Measurements from ENCODE around the gene SUSD1.
"Not testable (repeated sequence)": the region's sequence is repeated elsewhere in the genome, so short reads cannot be mapped to it uniquely, and the experiment has no call there.

SUSD1 gene

GRCh38 chr9:112174965-112175795 lies at the start of gene SUSD1:
Gene SUSD1, minus strand, starts transcription at chr9:112175297. Its CDS starts 62 bp downstream, at chr9:112175235.
- peak; percentile 67 for DNase-seq (ENCODE audit: low spot score)

DNA sequence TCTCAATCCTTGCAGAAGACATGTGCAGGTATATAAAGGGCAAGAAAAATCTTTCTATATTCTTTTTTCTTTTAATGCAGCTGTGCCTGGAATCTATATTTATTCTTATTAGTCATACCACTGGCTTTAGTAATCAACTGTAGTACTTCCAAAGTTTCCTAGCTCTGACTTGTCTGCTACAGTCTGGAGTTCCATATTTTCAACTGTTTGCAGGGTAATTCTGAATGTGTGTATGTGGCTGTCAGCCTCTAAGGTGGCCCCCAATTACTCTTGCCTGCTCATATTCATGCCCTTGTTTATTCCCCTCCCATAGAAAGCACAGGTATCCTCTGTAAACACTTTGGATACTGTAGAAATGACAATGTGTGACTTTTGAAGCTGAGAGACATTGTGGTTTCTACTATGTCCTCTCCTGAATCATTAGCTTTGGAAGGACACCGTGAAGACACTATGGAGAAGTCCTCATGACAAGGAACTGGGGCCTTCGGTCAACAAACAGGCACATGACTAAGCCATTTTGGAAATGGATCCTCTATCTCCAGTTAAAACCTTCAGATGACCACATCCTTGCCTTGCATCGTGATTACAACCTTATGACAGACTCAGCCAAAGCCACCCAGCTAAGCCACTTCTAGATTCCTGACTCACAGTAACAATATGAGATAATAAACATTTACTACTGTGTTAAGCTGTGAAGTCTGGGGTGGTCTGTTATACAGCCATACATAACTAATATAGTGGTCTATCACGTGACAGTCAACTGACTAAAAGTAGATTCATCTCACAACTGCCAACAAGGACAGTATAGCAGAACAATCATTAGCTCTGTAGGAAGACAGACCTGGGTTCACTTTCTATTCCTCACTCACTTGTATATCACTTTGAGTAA lies 49.5 kb upstream of the SUSD1 start:
- peak; percentile 34 for DNase-seq (ENCODE audit: low spot score)

DNA sequence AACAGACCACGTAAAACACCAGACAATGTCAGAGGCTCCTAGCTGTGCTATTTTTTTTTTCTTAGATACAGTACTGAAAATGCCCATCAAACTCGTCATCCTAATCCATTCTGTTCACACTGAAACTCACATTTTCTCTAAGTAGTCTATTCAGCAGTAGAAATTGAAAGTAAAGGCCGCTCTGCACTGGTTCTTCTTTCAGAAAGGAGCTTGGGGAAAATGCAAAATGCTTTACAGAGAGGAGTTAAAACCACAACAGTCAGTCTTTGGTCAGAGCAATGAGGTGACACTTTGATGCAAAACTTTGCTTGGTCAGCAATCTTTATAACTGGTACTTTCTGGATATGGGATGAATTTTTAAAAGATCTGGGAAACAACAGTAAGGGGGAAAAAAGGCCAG lies 43.8 kb upstream of the SUSD1 start:
- no peak for DNase-seq (ENCODE audit: low spot score)

- DNase-seq (ENCODE audit: low spot score) = no peak
These were observed 37.8 kb upstream of the SUSD1 start for GRCh38 chr9:112212926-112213325.

DNA sequence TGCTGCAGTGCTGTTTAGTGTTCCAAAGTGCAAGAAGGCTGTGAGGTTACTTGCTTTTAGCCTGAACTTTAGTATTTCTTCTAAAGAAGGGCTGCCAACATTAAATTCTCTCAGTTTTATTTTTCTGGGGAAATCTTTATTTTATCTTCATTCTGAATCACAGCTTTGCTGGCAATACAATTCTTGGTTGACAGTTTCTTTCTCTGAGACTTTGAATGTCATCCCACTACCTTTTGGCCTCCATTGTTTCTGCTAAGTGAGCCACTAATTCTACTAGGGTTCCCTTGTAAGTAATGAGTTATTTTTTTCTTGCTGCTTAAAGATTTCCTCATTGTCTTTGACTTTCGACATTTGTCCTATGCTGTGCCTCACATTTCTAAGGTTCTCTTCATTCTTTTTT lies 32.4 kb upstream of the SUSD1 start:
- DNase-seq (ENCODE audit: low spot score) = no peak

DNA sequence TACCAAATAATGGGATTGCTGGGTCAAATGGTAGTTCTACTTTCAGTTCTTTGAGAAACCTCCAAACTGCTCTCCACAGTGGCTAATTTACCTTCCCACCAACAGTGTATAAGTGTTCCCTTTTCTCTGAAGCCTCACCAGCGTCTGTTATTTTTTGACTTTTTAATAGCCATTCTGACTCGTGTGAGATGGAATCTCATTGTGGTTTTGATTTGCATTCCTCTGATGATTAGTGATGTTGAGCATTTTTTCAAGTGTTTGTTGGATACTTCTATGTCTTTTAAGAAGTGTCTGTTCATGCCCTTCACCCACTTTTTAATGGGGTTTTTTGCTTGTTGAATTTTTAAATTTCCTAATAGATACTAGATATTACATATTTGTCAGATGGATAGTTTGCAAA lies 28.4 kb upstream of the SUSD1 start:
- no peak for DNase-seq (ENCODE audit: low spot score)

- DNase-seq (ENCODE audit: low spot score) = no peak
These were observed 25.6 kb upstream of the SUSD1 start for GRCh38 chr9:112200711-112201110.

- peak; percentile 14 for DNase-seq (ENCODE audit: low spot score)
These were observed 23.5 kb upstream of the SUSD1 start for GRCh38 chr9:112198646-112199045.

- DNase-seq (ENCODE audit: low spot score) = no peak
These were observed 19.9 kb upstream of the SUSD1 start for GRCh38 chr9:112194969-112195431.

DNA sequence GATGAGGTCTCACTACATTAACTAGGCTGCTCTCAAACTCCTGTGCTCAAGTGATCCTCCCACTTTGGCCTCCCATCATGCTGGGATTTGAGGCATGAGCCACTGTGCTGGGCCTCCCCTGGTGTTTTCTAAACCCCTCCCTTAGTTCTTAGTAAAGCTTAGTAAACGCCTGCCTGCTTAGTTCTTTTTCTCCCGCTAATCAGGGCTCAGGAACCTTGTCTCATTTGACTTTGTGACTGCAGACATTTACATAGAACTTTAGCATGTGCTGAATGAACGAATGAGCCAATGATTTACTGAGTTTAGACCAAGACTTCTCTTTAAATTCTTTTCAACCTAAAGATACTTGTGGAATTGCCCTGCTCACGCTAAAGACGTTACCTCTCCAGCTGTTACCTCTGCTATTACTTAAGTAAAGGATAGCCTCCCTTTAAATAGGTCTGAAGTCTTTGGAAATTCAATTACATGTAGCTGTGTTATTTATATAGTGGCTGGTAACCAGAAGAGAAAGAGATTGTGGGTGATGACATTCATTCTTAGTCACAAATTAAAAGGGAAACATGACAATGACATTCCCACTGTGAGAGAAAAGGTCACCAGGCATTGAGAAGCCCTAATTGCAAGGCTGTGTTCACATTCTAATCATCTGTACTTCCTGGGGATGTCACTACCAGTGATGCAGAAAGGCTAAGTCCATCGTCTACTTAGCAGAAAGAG lies 18.6 kb upstream of the SUSD1 start:
- DNase-seq (ENCODE audit: low spot score) = no peak

DNA sequence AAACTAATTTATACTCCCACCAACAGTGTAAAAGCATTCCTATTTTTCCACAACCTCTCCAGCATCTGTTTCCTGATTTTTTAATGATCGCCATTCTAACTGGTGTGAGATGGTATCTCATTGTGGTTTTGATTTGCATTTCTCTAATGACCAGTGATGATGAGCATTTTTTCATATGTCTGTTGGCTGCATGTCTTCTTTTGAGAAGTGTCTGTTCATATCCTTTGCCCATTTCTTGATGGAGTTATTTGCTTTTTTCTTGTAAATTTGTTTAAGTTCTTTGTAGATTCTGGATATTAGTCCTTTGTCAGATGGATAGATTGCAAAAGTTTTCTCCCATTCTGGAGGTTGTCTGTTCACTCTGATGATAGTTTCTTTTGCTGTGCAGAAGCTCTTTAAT lies 15.2 kb upstream of the SUSD1 start:
- not testable (repeated sequence) for DNase-seq (ENCODE audit: low spot score)

- DNase-seq (ENCODE audit: low spot score) = no peak
These were observed 13.8 kb upstream of the SUSD1 start for GRCh38 chr9:112188884-112189283.

GRCh38 chr9:112187404-112187803 lies 12.3 kb upstream of the SUSD1 start:
- no peak for DNase-seq (ENCODE audit: low spot score)

GRCh38 chr9:112186695-112187094 lies 11.6 kb upstream of the SUSD1 start:
- no peak for DNase-seq (ENCODE audit: low spot score)

DNA sequence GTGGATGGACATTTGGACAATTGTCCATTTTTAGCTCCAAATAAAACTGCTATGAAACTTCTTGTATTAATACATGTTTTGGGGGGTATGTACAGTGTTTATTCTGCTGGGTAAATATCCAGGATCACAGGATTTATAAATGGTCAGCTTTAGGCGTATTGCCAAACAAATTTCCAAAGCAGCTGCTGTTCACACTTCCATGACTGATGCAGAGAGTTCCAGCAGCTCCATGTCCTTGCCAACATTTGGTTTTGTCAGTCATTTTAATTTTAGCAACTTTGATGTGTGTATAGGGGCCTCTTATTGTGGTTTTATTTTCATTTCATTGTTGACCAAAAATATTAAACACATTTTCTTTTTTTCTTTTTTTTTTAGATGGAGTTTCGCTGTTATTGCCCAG lies 9.8 kb upstream of the SUSD1 start:
- no peak for DNase-seq (ENCODE audit: low spot score)

GRCh38 chr9:112184221-112184620 lies 9.1 kb upstream of the SUSD1 start:
- DNase-seq (ENCODE audit: low spot score) = no peak

GRCh38 chr9:112180387-112180881 lies 5.3 kb upstream of the SUSD1 start:
- DNase-seq (ENCODE audit: low spot score) = peak; percentile 18

- peak; percentile 45 for DNase-seq (ENCODE audit: low spot score)
These were observed 4.7 kb upstream of the SUSD1 start for GRCh38 chr9:112179816-112180215.

DNA sequence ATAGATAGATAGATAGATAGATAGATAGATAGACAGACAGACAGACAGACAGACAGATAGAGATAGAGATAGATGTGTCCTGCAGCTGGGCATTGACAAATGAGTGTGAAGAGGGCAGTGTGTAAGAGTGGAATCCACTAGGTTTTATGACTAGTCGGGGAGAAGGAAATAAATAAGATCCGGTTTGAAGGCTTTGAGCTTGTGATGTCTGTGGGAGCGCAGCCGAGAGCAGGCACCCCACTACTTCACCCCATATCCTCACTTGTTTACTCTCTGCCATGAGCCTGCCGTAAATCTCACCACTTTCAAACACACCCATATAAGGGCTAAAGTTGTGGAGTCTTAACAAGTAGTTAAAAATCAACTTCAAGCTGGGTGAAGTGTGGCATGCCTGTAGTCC lies 1.4 kb upstream of the SUSD1 start:
- no peak for DNase-seq (ENCODE audit: low spot score)

DNA sequence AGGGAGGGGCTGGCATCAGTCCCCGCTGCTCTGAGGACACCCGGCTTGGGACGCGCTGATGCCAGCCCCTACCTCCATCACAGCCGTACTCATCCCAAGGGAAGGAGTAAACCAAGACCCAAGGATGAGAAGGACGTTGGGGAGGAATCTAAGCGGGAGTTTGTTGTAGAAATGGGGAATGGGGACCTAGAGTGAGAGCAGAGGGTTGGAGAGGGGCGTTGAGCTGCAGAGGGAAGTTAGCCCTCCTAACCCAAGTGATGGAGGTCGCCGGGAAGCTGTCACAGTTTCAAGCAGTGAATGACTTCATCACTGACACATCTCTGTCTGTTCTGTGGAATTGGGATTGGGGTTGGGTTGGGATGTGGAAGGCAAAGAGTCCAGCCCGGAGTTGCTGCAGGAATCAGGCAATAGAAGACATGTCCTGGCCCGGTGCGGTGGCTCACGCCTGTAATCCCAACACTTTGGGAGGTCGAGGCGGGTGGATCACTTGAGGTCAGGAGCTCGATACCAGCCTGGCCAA lies 759 bp upstream of the SUSD1 start:
- DNase-seq (ENCODE audit: low spot score) = peak; percentile 13

DNA sequence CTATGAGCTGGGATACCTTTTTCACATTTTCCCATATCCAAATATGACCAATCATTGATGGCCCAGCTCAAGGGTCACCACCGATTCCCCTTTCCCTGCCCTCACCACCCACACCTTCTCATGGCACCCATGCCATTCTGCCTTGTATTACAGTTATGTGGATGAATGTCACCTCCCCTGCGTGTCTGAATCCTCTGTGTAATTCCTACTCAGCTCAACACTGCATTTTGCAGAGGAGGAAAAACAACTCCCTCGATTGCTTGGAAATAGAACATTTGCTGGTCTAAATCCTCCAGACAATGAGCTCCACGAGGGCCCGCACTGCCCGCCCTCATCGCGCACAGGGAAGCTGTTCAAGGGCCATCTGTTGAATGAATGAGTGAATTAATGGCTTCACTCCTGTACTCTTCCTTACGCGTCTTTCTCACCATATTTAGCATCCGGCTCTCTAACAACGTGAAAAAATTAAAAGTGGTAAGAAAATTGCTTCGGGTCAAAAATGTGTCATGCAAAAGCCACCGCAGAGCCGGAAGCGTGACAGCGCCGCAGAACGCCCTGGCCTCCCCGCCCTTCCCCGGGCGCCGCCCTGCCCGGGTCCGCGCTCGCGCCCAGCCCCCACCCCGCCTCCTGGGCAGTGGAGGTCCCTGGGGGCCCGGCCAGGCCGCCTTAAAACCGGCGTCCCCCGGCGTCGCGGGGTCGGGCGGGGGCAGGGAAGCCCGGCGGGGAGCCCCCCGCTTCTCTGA lies 704 bp downstream of the SUSD1 start:
- DNase-seq (ENCODE audit: low spot score) = peak; percentile 93

All from AG20443 (cell line).